Measurements from ENCODE around the gene CADM1. TPM values are rescaled to one million over a fixed set of nuclear protein-coding genes. Genes with fewer than 3 reads are reported as not detected.
"Not testable (repeated sequence)": the region's sequence is repeated elsewhere in the genome, so short reads cannot be mapped to it uniquely, and the experiment has no call there.

CADM1 gene
- total RNA-seq, 1 donor from 2014 or later, result 27.2 TPM

DNA sequence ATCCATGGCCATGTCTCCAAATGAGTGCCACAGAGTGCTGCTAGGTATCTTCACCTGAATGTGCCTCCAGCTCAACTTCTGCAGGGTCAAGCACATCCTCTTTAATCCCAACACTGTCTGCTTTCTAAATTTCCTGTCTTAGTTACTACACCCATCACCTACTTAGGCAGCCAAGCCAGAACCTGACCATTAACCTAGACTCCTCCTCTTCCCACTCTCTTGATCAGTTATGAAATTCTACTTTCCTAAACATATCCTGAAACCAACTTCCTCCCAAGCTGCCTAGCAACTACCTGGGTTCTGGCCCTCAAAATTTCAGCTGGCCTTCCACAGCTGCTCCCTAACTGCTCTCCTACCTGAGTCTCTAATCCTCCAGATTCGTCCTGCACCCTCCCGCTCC is 22.7 kb downstream of the CADM1 start:
- DNase-seq (ENCODE audit: low spot score), result no peak
- ATAC-seq, result peak; percentile 31

- no peak for DNase-seq (ENCODE audit: low spot score)
- no peak for ATAC-seq
Observed at GRCh38 chr11:115480611-115481010, 23.6 kb downstream of the CADM1 start.

DNA sequence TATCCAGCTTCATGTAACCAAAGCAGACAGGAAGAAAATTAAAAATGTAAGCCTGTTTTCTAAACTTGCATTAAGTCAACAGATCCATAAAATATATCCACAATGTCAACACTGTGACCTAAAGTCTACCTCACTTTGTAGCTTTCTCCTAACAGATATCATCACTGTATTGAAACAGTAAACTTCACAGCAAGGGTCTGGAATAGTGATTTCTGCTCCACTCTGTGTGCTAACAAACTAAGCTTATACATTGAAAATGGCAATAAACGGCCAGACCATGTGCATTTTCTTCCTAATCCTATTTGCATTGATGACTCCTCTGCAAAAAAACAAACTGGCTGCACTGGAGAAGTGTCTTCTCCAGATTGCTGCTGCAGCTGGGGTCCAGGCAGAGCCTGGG is 26.8 kb downstream of the CADM1 start:
- DNase-seq (ENCODE audit: low spot score), result no peak
- ATAC-seq, result no peak

GRCh38 chr11:115476463-115477286 is 27.5 kb downstream of the CADM1 start:
- ATAC-seq (no peak), DNase-seq (ENCODE audit: low spot score) (no peak)

DNA sequence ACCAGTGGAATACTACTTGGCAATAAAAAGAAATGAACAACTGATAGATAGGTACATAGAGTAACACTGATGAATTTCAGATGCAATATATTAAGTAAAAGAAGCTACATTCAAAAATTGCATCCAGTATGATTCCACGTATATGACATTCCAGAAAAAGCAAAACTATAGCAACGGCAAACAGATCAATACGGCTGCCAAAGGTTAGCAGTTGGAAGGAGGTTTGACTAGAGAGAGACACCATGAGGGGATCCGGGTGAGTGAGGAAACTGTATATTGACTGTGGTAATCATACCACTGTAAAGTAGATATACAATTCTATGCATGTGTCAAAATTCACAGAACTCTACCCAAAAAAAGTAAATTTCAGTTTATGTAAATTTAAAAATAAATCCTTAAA is 28.7 kb downstream of the CADM1 start:
- ATAC-seq, result no peak
- DNase-seq (ENCODE audit: low spot score), result no peak

DNA sequence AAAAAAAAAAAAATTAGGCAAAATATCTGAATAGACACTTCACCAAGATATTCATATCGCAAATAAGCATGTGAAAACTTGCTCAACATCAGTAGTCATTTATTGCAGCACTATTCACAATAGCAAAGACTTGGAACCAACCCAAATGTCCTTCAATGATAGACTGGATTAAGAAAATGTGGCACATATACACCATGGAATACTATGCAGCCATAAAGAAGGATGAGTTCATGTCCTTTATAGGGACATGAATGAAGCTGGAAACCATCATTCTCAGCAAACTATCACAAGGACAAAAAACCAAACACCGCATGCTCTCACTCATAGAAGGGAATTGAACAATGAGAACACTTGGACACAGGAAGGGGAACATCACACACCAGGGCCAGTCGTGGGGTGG is 29.9 kb downstream of the CADM1 start:
- DNase-seq (ENCODE audit: low spot score); ATAC-seq: not testable (repeated sequence)

DNA sequence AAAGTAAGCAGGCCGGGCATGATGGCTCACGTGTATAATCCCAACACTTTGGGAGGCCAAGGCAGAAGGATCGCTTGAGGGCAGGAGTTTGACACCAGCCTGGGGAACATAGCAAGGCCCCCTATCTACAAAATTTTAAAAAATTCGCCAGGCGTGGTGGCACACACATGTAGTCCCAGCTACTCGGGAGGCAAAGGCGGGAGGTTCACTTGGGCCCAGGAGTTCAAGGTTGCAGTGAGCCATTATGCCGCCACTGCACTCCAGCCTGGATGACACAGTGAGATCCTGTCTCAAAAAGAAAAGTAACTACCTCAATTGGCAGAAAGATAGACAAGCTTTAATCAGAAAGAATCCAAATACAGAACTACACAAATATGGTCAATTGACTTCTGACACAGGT is 31.0 kb downstream of the CADM1 start:
- ATAC-seq (no peak), DNase-seq (ENCODE audit: low spot score) (no peak)

DNA sequence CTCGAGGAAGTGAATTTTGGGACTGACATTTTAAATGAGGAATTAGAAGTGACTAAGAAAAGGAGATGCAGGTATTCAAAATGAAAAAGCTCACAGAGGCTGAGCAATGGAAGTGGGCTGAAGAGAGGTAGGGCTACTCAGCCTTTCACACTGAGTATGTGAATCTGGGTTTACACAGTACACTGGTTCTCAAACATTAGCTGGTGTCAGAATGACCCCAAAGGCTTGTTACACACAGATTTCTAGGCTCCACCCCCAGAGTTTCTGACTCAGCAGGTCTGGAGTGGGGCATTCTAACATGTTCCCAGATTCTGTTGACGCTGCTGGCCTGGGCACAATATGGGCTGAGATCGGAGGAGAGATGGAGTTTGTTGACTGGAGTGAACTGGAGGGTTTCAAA is 32.8 kb downstream of the CADM1 start:
- peak; percentile 88 for DNase-seq (ENCODE audit: low spot score)
- peak; percentile 98 for ATAC-seq

- ATAC-seq (no peak), DNase-seq (ENCODE audit: low spot score) (no peak)
Observed at GRCh38 chr11:115470928-115471327, 33.3 kb downstream of the CADM1 start.

GRCh38 chr11:115469361-115469760 is 34.9 kb downstream of the CADM1 start:
- no peak for DNase-seq (ENCODE audit: low spot score)
- no peak for ATAC-seq

GRCh38 chr11:115466122-115466521 is 38.1 kb downstream of the CADM1 start:
- no peak for DNase-seq (ENCODE audit: low spot score)
- no peak for ATAC-seq

- no peak for ATAC-seq
- DNase-seq (ENCODE audit: low spot score), result no peak
Observed at GRCh38 chr11:115464269-115464668, 39.9 kb downstream of the CADM1 start.

GRCh38 chr11:115463606-115464005 is 40.6 kb downstream of the CADM1 start:
- no peak for DNase-seq (ENCODE audit: low spot score)
- no peak for ATAC-seq

DNA sequence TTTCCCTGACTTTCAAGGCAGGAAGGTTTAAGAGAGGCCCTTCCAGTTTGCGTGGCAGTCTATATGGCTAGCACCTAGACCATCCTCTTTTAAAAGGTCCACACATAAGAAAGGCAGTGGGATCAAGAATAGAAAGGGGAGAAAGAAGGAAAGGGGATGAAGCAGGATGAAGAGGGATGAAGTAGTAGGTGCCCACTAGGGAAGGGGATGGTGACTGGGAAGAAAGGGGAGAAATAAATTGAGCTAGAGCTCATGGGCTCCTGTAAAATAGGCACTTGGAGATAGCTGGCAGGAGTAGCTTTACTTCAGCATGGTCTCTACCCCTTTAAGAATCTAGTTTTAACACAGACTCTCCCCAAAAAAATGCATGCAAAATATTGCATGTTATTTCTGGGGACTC is 41.5 kb downstream of the CADM1 start:
- DNase-seq (ENCODE audit: low spot score) (no peak), ATAC-seq (no peak)

DNA sequence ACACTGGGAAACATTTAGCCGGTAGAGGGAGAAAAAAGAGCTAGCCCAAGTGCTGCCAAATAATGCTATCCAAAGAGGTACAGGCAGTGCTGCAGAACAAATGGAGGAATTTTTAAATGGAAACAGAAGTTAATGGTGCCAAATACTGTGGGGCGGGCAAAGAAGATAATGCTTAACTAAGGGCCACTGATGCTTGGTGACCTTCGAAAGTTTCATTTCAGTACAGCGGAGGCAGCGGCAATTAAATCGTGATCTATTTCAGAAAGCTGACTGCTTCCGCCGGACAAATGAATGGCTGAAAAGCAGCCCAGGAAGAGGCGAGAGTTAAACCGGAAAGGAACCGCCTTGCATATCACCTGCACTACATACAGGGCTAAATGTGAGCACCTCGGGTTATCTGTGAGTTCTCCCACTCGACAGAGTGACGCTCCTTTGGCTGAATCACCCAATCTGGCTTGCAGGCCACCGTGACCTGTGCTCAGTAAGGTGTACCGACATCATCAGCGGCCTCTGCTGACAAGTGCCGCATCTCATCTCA is 42.1 kb downstream of the CADM1 start:
- DNase-seq (ENCODE audit: low spot score), result no peak
- ATAC-seq, result peak; percentile 57

DNA sequence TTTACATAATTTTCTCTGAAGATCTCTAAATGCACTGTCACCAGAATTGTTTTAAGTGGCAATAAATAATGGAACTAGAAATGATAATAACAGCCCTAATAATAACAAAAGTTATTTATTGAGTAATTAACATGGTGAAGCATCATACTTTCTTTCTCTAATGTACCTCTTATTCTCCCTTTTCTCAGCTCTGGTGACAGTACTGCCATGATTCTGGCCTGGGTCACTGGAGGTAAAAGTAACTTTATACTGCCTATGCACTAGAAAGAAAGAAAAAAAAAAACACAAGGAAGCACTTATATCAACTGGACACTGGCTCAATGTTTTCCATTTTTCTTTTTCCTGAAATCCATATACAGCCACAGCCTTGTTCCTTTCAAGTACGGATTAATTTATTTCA is 43.7 kb downstream of the CADM1 start:
- DNase-seq (ENCODE audit: low spot score) (no peak), ATAC-seq (no peak)

GRCh38 chr11:115459563-115459962 is 44.7 kb downstream of the CADM1 start:
- DNase-seq (ENCODE audit: low spot score) (no peak), ATAC-seq (no peak)

DNA sequence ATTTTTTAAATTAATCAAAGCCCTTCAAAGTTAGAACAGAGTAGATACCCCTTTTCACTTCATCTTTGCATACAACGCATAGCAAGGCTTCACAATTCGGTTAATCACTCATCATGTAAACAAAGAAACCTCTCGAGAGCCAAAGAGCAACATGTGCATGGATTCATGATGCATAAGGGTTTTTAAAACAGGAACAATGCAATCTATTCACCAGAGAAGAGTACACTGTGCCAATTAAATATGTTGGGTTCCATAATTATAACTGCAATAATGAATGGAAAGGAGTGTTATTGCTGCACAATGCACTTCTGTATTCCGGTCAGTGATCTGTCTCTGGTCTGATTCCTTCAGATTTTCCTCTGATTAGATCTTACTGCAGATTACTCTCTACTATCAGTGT is 45.3 kb downstream of the CADM1 start:
- no peak for ATAC-seq
- no peak for DNase-seq (ENCODE audit: low spot score)

GRCh38 chr11:115456019-115456418 is 48.2 kb downstream of the CADM1 start:
- DNase-seq (ENCODE audit: low spot score) (no peak), ATAC-seq (no peak)

GRCh38 chr11:115455613-115456012 is 48.6 kb downstream of the CADM1 start:
- ATAC-seq, result no peak
- DNase-seq (ENCODE audit: low spot score), result no peak

DNA sequence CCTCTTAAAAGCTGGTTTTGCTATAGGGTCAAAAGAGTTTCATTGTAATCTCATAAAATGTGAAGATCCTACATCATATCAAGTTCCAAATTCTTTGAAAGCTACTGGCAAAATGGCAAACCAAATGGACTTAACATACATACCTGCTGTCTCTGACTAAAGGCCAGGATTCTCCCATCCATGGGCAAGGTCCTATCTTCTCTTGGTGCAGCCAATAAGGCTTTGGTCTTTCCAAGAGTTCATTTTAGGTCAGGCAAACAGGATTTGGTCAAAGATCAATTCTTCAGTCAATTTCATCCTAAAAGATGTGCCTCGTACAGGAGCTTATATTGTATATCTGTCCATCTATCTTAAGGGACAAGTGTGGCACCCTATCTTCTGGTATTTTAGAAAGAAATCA is 49.7 kb downstream of the CADM1 start:
- DNase-seq (ENCODE audit: low spot score) (peak; percentile 48), ATAC-seq (peak; percentile 96)

DNA sequence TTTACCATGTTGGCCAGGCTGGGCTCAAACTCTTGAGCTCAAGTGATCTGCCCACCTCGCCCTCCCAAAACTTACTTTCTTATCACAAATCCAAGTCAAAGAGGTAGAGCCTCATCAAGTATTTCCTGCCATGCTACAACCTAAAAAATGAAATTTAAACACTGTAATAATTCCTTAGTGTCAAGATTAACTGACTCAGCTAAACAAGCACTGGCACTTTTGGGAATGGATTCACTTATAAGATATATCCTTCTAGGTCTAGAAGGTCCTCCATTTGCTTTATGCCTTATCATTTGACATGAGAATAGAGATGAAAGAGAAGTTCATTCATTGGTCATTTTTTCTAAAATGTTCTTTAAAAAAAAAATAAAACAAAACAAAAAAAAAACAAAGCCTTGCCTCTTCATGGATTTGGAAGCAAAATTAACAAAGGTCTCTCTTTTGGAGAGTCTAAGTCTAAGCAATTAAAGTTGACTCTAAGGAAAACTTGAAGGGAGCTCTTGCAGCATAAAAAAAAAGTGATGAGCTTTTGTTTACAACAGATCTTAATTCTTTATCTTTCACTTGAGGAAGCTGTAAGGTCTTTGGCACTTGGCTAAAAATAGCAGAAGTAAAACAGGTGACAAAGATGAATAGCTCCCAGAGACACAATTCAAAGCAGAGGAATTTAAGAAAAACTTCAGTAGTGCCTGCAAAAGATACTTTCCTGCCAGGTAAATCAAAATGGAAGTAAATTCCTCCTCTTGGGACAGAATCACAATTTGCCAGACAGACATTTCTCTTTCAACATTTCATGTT is 50.3 kb downstream of the CADM1 start:
- no peak for ATAC-seq
- DNase-seq (ENCODE audit: low spot score), result no peak

Measured in left lobe of liver (tissue), 2 donors.